GM18951 (cell line): ENCODE data around the gene COL4A6.

Source experiments
- POLR2A ChIP-seq: IDR thresholded peaks from 4 replicates; pipeline ENCODE4 v1.6.1; 2011; ENCODE audit warnings: mild to moderate bottlenecking; ENCODE audit not compliant: insufficient read length, insufficient read depth; ENCODE audit errors: extremely low read depth
- in situ Hi-C: fragments of 300-500 bp; cut with MboI; formaldehyde crosslinking; loops from one replicate; pipeline ENCODE4 v1.12.0; 2022; ENCODE audit warnings: low sequenced_read_pairs, mixed read lengths, inconsistent platforms; ENCODE audit not compliant: unreplicated experiment

COL4A6 gene

DNA sequence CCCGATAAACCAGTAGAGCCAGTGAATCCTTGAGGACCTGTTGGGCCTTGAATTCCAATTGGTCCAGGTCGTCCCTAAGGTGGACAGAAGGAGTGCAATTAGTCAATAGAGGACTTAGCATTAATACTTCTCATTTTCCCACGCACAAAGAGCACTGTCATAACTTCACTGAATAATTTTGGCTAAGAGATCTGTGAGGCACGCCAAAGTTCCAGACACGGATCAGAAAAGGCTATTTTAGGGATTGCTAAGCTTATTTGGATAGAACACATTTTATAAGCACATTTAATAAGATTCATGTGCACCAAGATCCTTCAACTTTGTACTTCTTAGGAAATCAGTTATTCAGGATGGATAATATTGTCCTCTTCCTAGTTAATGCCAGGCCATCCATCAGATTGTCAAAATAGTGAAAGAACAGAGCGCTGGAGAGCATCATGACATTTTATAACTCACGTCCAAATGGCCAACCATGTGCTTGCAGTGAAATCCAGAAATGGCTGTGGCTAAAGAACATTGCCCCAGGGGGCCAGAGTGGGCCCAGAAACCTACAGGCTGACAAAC lies 216.8 kb downstream of the COL4A6 start:
- in situ Hi-C loops = loop anchor here (25.0 kb wide), 1 partner anchor 316 kb away; no protein-coding TSS in a partner anchor

GRCh38 chrX:108219949-108220601 lies 218.1 kb downstream of the COL4A6 start:
- in situ Hi-C loops = loop anchor here (25.0 kb wide), 1 partner anchor 317 kb away; no protein-coding TSS in a partner anchor
- no peak for TF ChIP-seq POLR2A

More for the DNA sequence above, 216.8 kb downstream of the COL4A6 start:
- no peak for TF ChIP-seq POLR2A

GRCh38 chrX:108217876-108218275 lies 220.3 kb downstream of the COL4A6 start:
- in situ Hi-C loops = loop anchor here (25.0 kb wide), 1 partner anchor 319 kb away; no protein-coding TSS in a partner anchor

DNA sequence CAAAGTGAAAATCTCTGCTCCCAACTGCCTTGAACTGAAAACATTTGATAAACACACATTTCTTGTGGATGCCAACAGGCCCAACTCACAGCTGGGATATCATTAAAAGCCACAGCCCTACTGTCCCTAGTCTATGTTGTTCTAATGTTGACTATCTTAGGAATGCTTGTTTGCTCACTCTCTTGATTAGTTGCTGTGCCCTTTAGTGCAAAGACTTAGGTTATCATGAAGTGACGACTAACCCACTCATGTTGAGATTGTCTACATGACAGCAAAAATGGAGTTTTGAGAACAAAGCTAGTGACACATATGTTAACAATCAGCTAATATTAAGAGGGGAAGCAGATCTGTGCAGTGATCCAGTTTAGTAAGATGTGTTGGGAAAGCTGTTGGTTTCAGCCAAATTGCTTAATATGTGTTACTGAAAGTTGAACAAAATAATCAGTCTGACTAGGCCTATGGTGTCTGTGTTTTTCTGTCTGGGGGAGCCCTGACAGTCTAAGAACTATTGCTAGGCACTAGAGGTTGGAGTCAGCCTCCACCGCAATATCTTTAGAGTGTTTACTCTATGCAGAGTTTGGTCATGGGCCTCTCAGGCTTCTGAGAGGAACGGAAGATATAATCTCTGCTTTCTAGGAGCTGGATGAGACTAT lies 221.2 kb downstream of the COL4A6 start:
- TF ChIP-seq POLR2A = no peak
- in situ Hi-C loops = loop anchor here (25.0 kb wide), 1 partner anchor 320 kb away; no protein-coding TSS in a partner anchor

More at GRCh38 chrX:108217876-108218275, 220.3 kb downstream of the COL4A6 start:
- no peak for TF ChIP-seq POLR2A

DNA sequence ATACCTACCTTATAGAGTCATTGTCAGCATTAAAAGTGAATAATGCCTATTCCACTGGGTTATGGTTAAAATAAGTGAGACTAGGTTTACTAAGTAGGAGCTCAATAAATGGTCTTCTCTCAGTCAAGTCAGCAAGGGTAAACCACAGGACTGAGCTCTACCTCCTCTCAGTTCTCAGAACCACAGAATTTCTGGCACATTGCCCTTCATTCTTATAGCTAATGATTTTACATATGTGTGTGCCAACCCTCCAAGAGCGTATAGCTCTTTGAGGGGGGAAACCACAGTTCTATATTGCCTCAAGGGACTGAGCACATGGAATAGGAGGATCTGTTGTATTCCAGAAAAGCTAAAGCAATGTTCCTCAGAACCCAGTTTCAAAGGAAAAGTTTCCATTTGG lies 221.8 kb downstream of the COL4A6 start:
- in situ Hi-C loops = loop anchor here (25.0 kb wide), 1 partner anchor 321 kb away; no protein-coding TSS in a partner anchor
- TF ChIP-seq POLR2A = no peak

GRCh38 chrX:108211301-108211700 lies 226.9 kb downstream of the COL4A6 start:
- TF ChIP-seq POLR2A = no peak
- in situ Hi-C loops = loop anchor here (25.0 kb wide), 1 partner anchor 326 kb away; no protein-coding TSS in a partner anchor

GRCh38 chrX:108209006-108209554 lies 229.1 kb downstream of the COL4A6 start:
- TF ChIP-seq POLR2A = no peak
- in situ Hi-C loops = loop anchor here (25.0 kb wide), 1 partner anchor 328 kb away; no protein-coding TSS in a partner anchor

GRCh38 chrX:108203540-108203939 lies 234.7 kb downstream of the COL4A6 start:
- TF ChIP-seq POLR2A = no peak
- in situ Hi-C loops = loop anchor here (25.0 kb wide), 1 partner anchor 334 kb away; no protein-coding TSS in a partner anchor

DNA sequence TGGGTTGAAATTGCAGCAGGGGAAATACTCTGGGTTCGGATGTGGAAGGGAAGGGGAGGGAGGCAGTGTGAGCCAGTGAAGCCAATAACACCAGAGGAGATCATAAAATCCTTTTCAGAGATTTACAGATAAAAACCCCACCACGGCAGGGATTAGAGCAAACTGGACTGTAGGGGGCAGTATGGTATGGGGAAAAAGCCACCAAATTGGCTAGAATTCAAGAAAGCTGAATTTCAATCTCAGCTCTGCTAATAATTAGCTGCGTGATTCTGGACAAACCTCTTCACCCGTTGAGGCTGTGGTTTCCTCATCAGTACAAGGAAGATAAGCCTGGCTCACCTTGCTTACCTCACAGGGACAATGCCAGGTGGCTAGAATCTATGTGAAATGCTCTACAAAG lies 238.5 kb downstream of the COL4A6 start:
- in situ Hi-C loops = loop anchor here (25.0 kb wide), 1 partner anchor 338 kb away; no protein-coding TSS in a partner anchor
- no peak for TF ChIP-seq POLR2A

- in situ Hi-C loops = no loop called here
Measured at GRCh38 chrX:108199041-108199440, 239.2 kb downstream of the COL4A6 start.

GRCh38 chrX:108198420-108198819 lies 239.8 kb downstream of the COL4A6 start:
- no peak for TF ChIP-seq POLR2A
- in situ Hi-C loops = no loop called here

More at GRCh38 chrX:108199041-108199440, 239.2 kb downstream of the COL4A6 start:
- TF ChIP-seq POLR2A = no peak

DNA sequence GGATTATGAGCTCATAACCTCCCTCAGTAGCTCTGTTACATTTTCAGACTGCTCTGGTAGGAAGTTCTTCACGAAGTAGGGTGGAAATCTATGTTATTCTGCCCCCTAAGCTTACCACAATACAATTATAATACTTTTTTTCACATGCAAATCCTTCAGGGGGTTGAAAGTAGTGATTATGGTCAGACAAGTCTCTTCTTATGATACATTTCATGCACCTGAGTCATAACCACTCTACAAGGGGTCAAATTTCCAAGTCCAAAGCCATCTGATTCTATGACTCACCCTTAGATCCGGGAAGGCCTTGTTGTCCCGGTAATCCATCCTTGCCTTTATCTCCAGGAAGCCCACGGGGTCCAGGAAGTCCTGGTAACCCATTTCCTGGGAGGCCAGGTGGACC lies 251.4 kb downstream of the COL4A6 start:
- TF ChIP-seq POLR2A = no peak
- in situ Hi-C loops = no loop called here

- no peak for TF ChIP-seq POLR2A
- in situ Hi-C loops = no loop called here
Measured at GRCh38 chrX:108178143-108178498, 260.1 kb downstream of the COL4A6 start.
